Body of pancreas (tissue), 4 donors: ENCODE results near the gene BEND3. TPM values are rescaled to one million over a fixed set of nuclear protein-coding genes. Genes with fewer than 3 reads are reported as not detected.
"Not testable (repeated sequence)": the region's sequence is repeated elsewhere in the genome, so short reads cannot be mapped to it uniquely, and the experiment has no call there.

Experiments
- ATAC-seq: fragments of 150-250 bp; one replicate; pipeline ENCODE4 v1.9.1; 2016
- DNase-seq, 4 donors: peaks; one replicate each; pipeline ENCODE4 v3.0.0-alpha.2; 2019
- H3K27ac ChIP-seq, 4 donors: fragments of 200-600 bp; sonication (generic); 1 replicate in 3 of 4; 2 replicates in 1 of 4; pipeline versions ENCODE4 v1.5.1 to v1.6.1; 2016 to 2019; ENCODE audit warnings: mild to moderate bottlenecking in 1 of 4, mixed read lengths in 1 of 4, moderate library complexity in 1 of 4
- H3K27me3 ChIP-seq, 2 donors: fragments of 200-600 bp; sonication (generic); one replicate each; pipeline ENCODE4 v1.6.0; 2016; ENCODE audit warnings: mild to moderate bottlenecking in 1 of 2
- H3K36me3 ChIP-seq, 2 donors: fragments of 200-600 bp; sonication (generic); replicated peaks in 1 of 2; 2 replicates each; pipeline ENCODE4 v1.5.1; 2016; ENCODE audit warnings: low read depth in 2 of 2; ENCODE audit not compliant: insufficient read depth in 1 of 2
- H3K4me1 ChIP-seq: fragments of 200-600 bp; sonication (generic); one replicate; pipeline ENCODE4 v1.6.0; 2016
- H3K4me3 ChIP-seq, 2 donors: fragments of 200-600 bp; sonication (generic); 1 replicate in 1 of 2; 2 replicates in 1 of 2; pipeline ENCODE4 v1.5.1; 2016 to 2019
- H3K9me3 ChIP-seq, 3 donors: fragments of 200-600 bp; sonication (generic); 1 replicate in 2 of 3; 2 replicates in 1 of 3; pipeline ENCODE4 v1.5.1; 2016
- POLR2A ChIP-seq, 3 donors: fragments of 450-650 bp; IDR thresholded peaks; one replicate each; pipeline ENCODE4 v1.6.1; 2016; ENCODE audit warnings: antibody characterized with exemption in 3 of 3, mild to moderate bottlenecking in 2 of 3
- WGBS, 2 donors: methylation state at CpG; one replicate each; pipeline ENCODE4 v1.1.5; 2017; 5-methylcytosine and 5-hydroxymethylcytosine counted together
- intact Hi-C: fragments of 100-400 bp; cut with DNase I; formaldehyde crosslinking; loops from one replicate; pipeline ENCODE4 v1.15.1; 2023
- total RNA-seq, 2 donors: library from RNA; depleted of rRNA; stranded (reverse); fragments of >200 nt; gene quantifications; one replicate each; pipeline ENCODE4 v1.1.0, GENCODE V29; 2016
- TF ChIP-seq, protein P1 (sequence below), 7 experiments: fragments of 450-650 bp in 4 of 7; fragments of 200-600 bp in 3 of 7; sonication (generic) in 3 of 7; IDR thresholded peaks; one replicate each; pipeline ENCODE4 v1.5.1; 2016 to 2019; ENCODE audit warnings: antibody characterized with exemption in 7 of 7

Gene BEND3
- total RNA-seq, 2 donors from 2014 or later, result 2.1 to 4.0 TPM

DNA sequence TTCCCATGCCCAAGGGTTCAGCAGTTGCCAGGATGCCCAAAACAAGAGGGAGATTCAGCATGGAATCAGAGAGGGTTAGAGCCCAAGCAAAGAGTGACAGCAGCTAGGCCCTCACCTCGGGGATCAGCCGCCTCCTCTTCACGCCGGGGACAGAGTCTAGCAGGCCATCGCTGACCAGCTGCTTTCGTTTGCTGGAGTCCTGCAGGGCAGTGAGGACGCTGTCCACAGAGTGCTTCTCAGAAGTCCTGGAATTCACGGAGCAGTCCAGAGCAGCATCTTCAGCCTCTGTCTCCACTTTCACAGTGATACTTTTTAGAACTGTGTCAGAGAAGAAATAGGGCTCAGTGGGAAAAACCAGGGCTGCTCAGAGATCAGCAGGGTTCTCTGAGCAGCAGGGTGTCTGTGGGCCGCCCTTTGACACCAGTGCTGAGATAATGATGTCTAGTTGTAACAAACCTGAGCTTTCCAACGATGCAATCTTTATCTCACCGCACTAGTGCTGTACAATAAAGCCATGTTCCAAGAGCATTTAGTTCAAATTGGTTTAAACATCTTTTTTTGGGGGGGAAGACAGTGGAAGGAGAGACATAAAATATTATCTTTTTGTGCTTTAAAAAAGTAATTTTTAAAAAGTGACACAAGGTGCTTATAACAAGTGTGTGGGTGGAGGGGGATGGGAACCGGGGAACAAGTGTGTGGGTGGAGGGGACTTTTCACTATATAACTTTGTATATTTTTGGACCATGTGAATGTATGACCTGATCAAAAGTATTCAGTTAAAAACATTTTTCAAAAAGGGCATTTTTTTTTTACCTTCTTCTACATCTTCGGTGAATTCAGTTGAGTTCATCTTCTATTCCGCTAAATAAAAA, 16.6 kb downstream of the BEND3 start:
- Histone ChIP-seq H3K36me3 (no peaks in the 10 kb centered on the region), H3K4me1 (no peaks in the 10 kb centered on the region), H3K27me3 (no peaks in the 10 kb centered on the region), H3K4me3 (no peak overlapping the region), H3K27ac (no peak overlapping the region), H3K9me3 (no peaks in the 10 kb centered on the region)
- TF ChIP-seq, protein P1, sequence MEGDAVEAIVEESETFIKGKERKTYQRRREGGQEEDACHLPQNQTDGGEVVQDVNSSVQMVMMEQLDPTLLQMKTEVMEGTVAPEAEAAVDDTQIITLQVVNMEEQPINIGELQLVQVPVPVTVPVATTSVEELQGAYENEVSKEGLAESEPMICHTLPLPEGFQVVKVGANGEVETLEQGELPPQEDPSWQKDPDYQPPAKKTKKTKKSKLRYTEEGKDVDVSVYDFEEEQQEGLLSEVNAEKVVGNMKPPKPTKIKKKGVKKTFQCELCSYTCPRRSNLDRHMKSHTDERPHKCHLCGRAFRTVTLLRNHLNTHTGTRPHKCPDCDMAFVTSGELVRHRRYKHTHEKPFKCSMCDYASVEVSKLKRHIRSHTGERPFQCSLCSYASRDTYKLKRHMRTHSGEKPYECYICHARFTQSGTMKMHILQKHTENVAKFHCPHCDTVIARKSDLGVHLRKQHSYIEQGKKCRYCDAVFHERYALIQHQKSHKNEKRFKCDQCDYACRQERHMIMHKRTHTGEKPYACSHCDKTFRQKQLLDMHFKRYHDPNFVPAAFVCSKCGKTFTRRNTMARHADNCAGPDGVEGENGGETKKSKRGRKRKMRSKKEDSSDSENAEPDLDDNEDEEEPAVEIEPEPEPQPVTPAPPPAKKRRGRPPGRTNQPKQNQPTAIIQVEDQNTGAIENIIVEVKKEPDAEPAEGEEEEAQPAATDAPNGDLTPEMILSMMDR (IDR thresholded peaks at IDR 0.05), result no peak
- TF ChIP-seq POLR2A (IDR thresholded peaks at IDR 0.05), result no peak
- no peak for DNase-seq
- no peak for ATAC-seq
- WGBS, 2 donors, result 82 to 91% methylated on average over 9 to 13 of the region's 14 CpGs
- intact Hi-C loops, result no loop called here

DNA sequence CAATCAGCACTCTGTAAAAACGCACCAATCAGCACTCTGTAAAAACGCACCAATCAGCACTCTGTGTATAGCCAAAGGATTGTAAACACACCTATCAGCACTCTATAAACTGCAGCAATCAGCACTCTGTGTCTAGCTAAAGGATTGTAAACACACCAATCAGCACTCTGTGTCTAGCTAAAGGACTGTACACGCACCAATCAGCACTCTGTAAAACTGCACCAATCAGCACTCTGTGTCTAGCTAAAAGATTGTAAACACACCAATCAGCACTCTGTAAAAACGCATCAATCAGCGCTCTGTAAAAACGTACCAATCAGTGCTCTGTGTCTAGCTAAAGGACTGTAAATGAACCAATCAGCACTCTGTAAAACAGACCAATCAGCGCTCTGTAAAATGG, 30.9 kb downstream of the BEND3 start:
- H3K27ac ChIP-seq, intact Hi-C loops, H3K36me3 ChIP-seq, DNase-seq, H3K9me3 ChIP-seq, H3K27me3 ChIP-seq, ATAC-seq, H3K4me1 ChIP-seq, H3K4me3 ChIP-seq: not testable (repeated sequence)
- 89 to 93% methylated on average over 7 of the region's 7 CpGs for WGBS, 2 donors

DNA sequence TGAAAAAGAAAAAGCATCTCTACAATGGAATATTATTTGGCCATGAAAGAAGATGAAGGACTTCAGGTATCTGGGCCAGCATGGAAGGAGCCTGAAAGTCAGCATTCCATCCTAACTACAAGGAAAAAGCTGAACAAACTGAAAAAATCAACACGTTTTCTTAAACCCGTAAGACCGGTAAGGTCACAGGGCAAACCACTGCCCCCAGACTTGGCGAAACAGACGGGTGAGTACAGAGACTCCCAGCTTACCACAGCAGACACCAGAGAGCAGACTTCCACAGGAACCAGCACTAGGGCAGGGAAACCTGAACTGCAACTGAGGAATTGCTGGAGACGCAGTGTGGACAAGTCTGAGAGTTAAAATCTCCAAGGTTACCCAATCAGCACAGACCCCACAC, 31.4 kb downstream of the BEND3 start:
- intact Hi-C loops, result no loop called here
- WGBS, 2 donors, result 91 to 100% methylated on average over 6 of the region's 6 CpGs

DNA sequence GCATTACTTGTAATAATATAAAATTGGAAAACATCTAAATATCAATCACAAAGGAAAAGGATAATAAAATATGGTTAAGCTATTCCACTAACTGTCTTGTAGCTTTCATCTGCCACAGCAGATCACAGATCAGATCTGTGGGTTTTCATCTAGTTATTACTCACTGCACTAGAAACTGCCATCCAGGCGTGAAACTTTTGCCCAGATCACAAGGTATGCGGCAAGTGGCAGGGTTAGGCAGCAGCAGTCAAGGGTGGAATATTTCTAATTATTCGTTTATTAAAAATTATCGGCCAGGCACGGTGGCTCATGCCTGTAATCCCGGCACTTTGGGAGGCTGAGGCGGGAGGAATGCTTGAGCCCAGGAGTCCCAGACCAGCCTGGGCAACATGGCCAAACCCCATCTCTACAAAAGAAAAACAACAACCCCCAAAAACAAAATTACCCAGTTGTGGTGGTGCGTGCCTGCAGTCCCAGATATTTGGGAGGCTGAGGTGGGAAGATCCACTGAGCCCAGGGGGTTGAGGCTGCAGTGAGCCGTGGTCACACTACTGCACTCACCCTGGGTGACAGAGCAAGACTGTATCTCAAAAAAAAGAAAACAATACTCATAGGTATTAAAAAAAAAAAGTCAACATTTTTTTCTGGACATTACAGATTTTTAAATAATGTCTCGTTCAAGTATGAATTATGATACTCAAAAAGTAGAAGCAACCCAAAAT, 32.1 kb downstream of the BEND3 start:
- no peak for TF ChIP-seq POLR2A (IDR thresholded peaks at IDR 0.05)
- TF ChIP-seq, protein P1 (IDR thresholded peaks at IDR 0.05), result no peak
- H3K27ac ChIP-seq, result no peak overlapping the region
- DNase-seq (no peak), ATAC-seq (no peak)
- H3K4me3 ChIP-seq, result no peak overlapping the region
- H3K9me3 ChIP-seq, result no peaks in the 10 kb centered on the region
- intact Hi-C loops, result no loop called here
- no peaks in the 10 kb centered on the region for H3K36me3 ChIP-seq
- WGBS, 2 donors, result 83 to 88% methylated on average over 10 of the region's 10 CpGs
- no peaks in the 10 kb centered on the region for H3K27me3 ChIP-seq
- no peaks in the 10 kb centered on the region for H3K4me1 ChIP-seq

More for the DNA sequence above, 31.4 kb downstream of the BEND3 start:
- Histone ChIP-seq H3K4me3 (no peak overlapping the region), H3K36me3 (no peaks in the 10 kb centered on the region), H3K4me1 (no peaks in the 10 kb centered on the region), H3K27ac (no peak overlapping the region), H3K27me3 (no peaks in the 10 kb centered on the region), H3K9me3 (no peaks in the 10 kb centered on the region)
- ATAC-seq (no peak), DNase-seq (no peak)
- TF ChIP-seq, protein P1 (IDR thresholded peaks at IDR 0.05), result no peak
- TF ChIP-seq POLR2A (IDR thresholded peaks at IDR 0.05), result no peak

DNA sequence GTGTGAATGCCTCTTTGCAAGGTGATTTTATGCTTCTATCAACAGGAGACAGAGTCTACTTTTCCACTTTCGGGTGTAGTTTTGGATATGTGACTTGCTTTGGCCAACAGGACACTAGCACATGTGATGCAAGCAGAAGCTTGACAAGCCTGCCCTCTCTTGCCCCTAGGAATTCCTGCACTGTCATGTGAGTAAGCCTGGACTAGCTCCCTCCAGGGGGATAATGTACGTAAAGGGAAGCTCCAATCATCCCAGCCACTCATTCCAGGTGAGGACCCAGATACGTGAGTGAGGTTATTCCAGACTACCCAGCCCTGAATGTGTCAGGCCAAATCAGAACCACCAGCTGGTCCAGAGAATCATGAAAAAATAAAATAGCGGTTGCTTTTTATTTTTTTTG, 33.3 kb downstream of the BEND3 start:
- Histone ChIP-seq H3K27ac (no peak overlapping the region), H3K36me3 (no peaks in the 10 kb centered on the region), H3K4me3 (no peak overlapping the region), H3K9me3 (no peaks in the 10 kb centered on the region), H3K4me1 (no peaks in the 10 kb centered on the region), H3K27me3 (no peaks in the 10 kb centered on the region)
- WGBS, 2 donors, result 78 to 82% methylated on average over 4 of the region's 4 CpGs
- TF ChIP-seq POLR2A (IDR thresholded peaks at IDR 0.05), result no peak
- TF ChIP-seq, protein P1 (IDR thresholded peaks at IDR 0.05), result no peak
- no peak for DNase-seq
- ATAC-seq, result no peak
- intact Hi-C loops, result no loop called here
